Measurements from ENCODE around the gene RACGAP1. TPM values are rescaled to one million over a fixed set of nuclear protein-coding genes. Genes with fewer than 3 reads are reported as not detected.

Gene RACGAP1
- total RNA-seq, 4 donors from 2014 or later, result 10.5 to 23.7 (median 13.1) TPM

- Histone ChIP-seq H3K27ac (no peak overlapping the region), H3K27me3 (peaks cover 7% of the 10 kb centered on the region), H3K4me3 (no peak overlapping the region), H3K4me1 (peaks cover 0 to 25% (median 9%) of the 10 kb centered on the region in 3 donors), H3K9me3 (no peaks in the 10 kb centered on the region), H3K36me3 (no peaks in the 10 kb centered on the region)
- TF ChIP-seq POLR2AphosphoS5 (IDR thresholded peaks at IDR 0.05) (no peak), EP300 (IDR thresholded peaks at IDR 0.05) (no peak), POLR2A (IDR thresholded peaks at IDR 0.05) (no peak), CTCF (IDR thresholded peaks at IDR 0.05) (no peak)
- no peak for ATAC-seq
- 89 to 100% methylated on average over 1 to 3 of the region's 3 CpGs for WGBS, 2 donors (ENCODE audit: low coverage in 1 of 2)
Measured at GRCh38 chr12:49979791-49980190, 45.5 kb downstream of the RACGAP1 start.

GRCh38 chr12:49979016-49979586, 46.2 kb downstream of the RACGAP1 start:
- Histone ChIP-seq H3K27me3 (peaks cover 7% of the 10 kb centered on the region), H3K4me3 (no peak overlapping the region), H3K36me3 (no peaks in the 10 kb centered on the region), H3K27ac (no peak overlapping the region), H3K4me1 (peaks cover 0 to 25% (median 14%) of the 10 kb centered on the region in 3 donors), H3K9me3 (no peaks in the 10 kb centered on the region)
- no peak for ATAC-seq
- TF ChIP-seq POLR2A (IDR thresholded peaks at IDR 0.05) (no peak), CTCF (IDR thresholded peaks at IDR 0.05) (no peak), POLR2AphosphoS5 (IDR thresholded peaks at IDR 0.05) (no peak), EP300 (IDR thresholded peaks at IDR 0.05) (no peak)
- 85 to 97% methylated on average over 4 to 7 of the region's 10 CpGs for WGBS, 2 donors (ENCODE audit: low coverage in 1 of 2)

GRCh38 chr12:49978125-49978524, 47.2 kb downstream of the RACGAP1 start:
- H3K4me3 ChIP-seq, result no peak overlapping the region
- no peaks in the 10 kb centered on the region for H3K9me3 ChIP-seq
- peaks cover 0 to 20% (median 8%) of the 10 kb centered on the region in 3 donors for H3K4me1 ChIP-seq
- H3K36me3 ChIP-seq, result no peaks in the 10 kb centered on the region
- peaks cover 7% of the 10 kb centered on the region for H3K27me3 ChIP-seq
- TF ChIP-seq CTCF (IDR thresholded peaks at IDR 0.05) (no peak), POLR2AphosphoS5 (IDR thresholded peaks at IDR 0.05) (no peak), EP300 (IDR thresholded peaks at IDR 0.05) (no peak), POLR2A (IDR thresholded peaks at IDR 0.05) (no peak)
- no peak for ATAC-seq
- WGBS, 2 donors (ENCODE audit: low coverage in 1 of 2), result 88 to 100% methylated on average over 1 to 3 of the region's 4 CpGs
- no peak overlapping the region for H3K27ac ChIP-seq

- TF ChIP-seq POLR2A (IDR thresholded peaks at IDR 0.05) (no peak), EP300 (IDR thresholded peaks at IDR 0.05) (no peak), CTCF (IDR thresholded peaks at IDR 0.05) (no peak), POLR2AphosphoS5 (IDR thresholded peaks at IDR 0.05) (no peak)
- Histone ChIP-seq H3K4me3 (no peak overlapping the region), H3K27me3 (peaks cover 7% of the 10 kb centered on the region), H3K9me3 (no peaks in the 10 kb centered on the region), H3K4me1 (peaks cover 0 to 20% (median 8%) of the 10 kb centered on the region in 3 donors), H3K27ac (no peak overlapping the region), H3K36me3 (no peaks in the 10 kb centered on the region)
- WGBS, 2 donors (ENCODE audit: low coverage in 1 of 2), result 83 to 100% methylated on average over 1 of the region's 2 CpGs
- no peak for ATAC-seq
Measured at GRCh38 chr12:49976557-49976956, 48.7 kb downstream of the RACGAP1 start.

GRCh38 chr12:49975318-49975761, 50.0 kb downstream of the RACGAP1 start:
- Histone ChIP-seq H3K27me3 (peaks cover 7% of the 10 kb centered on the region), H3K36me3 (no peaks in the 10 kb centered on the region), H3K9me3 (no peaks in the 10 kb centered on the region), H3K27ac (peak overlapping the region in 3 of 4 donors; percentile 50 to 66 (median 54)), H3K4me1 (peaks cover 0 to 20% (median 8%) of the 10 kb centered on the region in 3 donors), H3K4me3 (no peak overlapping the region)
- no peak for TF ChIP-seq EP300 (IDR thresholded peaks at IDR 0.05)
- 20 to 40% methylated on average over 1 to 2 of the region's 17 CpGs for WGBS, 2 donors (ENCODE audit: low coverage in 1 of 2)
- no peak for ATAC-seq

Measured in gastroesophageal sphincter (tissue), 4 donors.